ENCODE data around the gene SGSM2.
A peak's percentile ranks its signal among the peaks of the same experiment; 100 is the strongest.

SGSM2 gene

DNA sequence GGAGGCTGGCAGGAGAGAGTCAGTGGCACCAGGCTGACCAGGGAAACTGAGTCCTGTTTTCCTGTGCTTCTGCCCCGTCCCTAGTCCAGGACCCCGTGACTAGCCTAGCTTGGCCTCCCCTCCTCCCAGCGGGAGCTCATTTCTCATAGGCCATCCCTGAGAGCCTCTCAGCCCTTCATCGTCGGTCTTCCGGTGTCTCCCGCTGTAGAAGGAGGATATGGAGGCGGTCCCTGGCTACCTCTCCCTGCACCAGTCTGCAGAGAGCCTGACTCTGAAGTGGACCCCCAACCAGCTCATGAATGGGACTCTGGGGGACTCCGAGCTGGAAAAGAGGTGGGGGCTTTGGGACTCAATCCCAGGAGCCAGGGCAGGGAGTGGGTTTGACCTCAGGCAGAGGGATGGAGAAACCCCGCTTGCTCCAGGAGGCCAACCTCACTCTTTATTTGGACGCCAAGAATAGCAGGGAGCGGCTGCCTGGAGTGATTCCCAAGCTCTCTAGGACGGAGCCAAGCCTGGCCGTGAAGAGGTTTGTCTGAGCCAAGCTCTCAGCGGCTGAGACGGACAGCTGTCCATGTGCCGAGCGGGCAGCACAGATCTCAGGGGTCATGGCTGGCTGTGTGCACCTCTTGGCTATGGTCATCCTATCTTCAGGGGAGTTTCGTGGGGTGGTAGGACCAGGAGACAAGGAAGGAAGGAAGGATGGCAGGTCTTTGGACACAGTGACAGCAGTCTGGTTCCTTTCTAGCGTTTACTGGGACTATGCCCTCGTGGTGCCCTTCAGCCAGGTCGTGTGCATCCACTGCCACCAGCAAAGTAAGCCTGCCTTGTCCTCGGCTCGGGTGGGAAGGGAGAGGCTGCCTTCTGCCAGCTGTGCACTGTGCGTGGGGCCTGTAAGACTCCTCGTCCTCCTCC is 26.8 kb downstream of the SGSM2 start:
- peaks cover 15% of the 10 kb centered on the region for H3K36me3 Mint-ChIP-seq (ENCODE audit: insufficient read depth)
- H3K4me1 Mint-ChIP-seq = peaks cover 7% of the 10 kb centered on the region
- H3K4me3 Mint-ChIP-seq = no peak overlapping the region
- H3K27me3 Mint-ChIP-seq = no peaks in the 10 kb centered on the region
- no peak overlapping the region for H3K27ac Mint-ChIP-seq (ENCODE audit: low read depth)
- DNase-seq (ENCODE audit: low spot score in 2 of 2) = no peak
- no peak for ATAC-seq (replicated peaks; ENCODE audit: extremely low read depth, poor library complexity, severe bottlenecking)
- no peaks in the 10 kb centered on the region for H3K9me3 Mint-ChIP-seq

GRCh38 chr17:2364763-2365116 is 27.4 kb downstream of the SGSM2 start:
- Mint-ChIP-seq H3K4me1 (peaks cover 7% of the 10 kb centered on the region), H3K27ac (ENCODE audit: low read depth) (no peak overlapping the region), H3K9me3 (no peaks in the 10 kb centered on the region), H3K36me3 (ENCODE audit: insufficient read depth) (peaks cover 15% of the 10 kb centered on the region), H3K27me3 (no peaks in the 10 kb centered on the region), H3K4me3 (no peak overlapping the region)
- DNase-seq (ENCODE audit: low spot score in 2 of 2) (no peak), ATAC-seq (replicated peaks; ENCODE audit: extremely low read depth, poor library complexity, severe bottlenecking) (no peak)

DNA sequence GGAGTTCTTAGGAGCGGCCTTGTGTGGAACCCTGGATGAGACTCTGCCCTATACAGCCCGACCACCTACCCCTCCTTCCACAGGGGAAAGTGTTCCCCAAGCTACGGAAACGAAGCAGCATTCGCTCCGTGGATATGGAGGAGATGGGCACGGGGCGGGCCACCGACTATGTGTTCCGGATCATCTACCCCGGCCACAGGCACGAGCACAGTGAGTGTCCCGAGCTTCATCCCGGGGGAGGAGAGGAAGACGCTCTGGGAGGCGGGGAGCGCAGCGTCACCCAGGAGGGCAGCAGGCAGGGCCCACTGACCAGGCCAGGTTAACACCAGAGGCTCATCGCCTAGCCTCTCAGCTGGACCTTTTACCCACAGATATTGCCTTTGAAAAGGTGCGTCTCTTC is 27.8 kb downstream of the SGSM2 start:
- Mint-ChIP-seq H3K36me3 (ENCODE audit: insufficient read depth) (peaks cover 15% of the 10 kb centered on the region), H3K9me3 (no peaks in the 10 kb centered on the region), H3K27ac (ENCODE audit: low read depth) (no peak overlapping the region), H3K27me3 (no peaks in the 10 kb centered on the region), H3K4me3 (no peak overlapping the region), H3K4me1 (peaks cover 7% of the 10 kb centered on the region)
- no peak for ATAC-seq (replicated peaks; ENCODE audit: extremely low read depth, poor library complexity, severe bottlenecking)
- no peak for DNase-seq (ENCODE audit: low spot score in 2 of 2)

DNA sequence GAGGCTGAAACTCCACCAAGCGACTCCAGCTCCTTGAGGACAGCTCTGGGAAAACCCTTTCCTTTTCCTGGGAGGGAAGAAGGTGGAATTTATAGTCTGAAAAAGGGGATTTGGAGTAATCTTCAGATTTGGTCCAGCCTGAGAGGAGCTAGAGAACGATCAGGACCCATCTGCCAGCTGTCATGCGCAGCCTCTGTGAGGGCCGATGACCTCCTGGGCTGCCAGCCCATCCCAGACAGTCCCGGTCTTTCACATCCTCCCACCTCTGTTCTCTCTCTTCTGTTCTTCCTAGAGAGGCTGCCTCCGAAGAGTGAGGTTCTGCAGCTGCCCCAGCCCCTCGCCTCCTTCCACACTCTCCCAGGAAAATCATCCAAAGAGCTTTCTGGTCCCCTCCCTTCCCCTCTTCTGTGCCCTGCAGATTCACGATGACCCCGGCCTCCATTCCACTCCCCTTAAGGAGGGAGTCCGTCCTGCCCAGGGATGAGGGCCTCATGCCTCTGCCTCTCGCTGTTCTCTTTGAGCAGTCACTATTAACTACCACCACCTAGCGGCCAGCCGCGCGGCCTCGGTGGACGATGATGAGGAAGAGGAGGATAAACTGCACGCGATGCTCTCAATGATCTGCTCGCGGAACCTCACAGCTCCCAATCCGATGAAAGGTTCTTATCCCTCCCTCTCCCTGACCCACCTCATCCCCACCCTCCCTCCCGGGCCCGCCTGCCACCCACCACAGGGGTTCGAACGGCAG is 29.6 kb downstream of the SGSM2 start:
- H3K27ac Mint-ChIP-seq (ENCODE audit: low read depth) = no peak overlapping the region
- H3K36me3 Mint-ChIP-seq (ENCODE audit: insufficient read depth) = peaks cover 10% of the 10 kb centered on the region
- no peak for DNase-seq (ENCODE audit: low spot score in 2 of 2)

DNA sequence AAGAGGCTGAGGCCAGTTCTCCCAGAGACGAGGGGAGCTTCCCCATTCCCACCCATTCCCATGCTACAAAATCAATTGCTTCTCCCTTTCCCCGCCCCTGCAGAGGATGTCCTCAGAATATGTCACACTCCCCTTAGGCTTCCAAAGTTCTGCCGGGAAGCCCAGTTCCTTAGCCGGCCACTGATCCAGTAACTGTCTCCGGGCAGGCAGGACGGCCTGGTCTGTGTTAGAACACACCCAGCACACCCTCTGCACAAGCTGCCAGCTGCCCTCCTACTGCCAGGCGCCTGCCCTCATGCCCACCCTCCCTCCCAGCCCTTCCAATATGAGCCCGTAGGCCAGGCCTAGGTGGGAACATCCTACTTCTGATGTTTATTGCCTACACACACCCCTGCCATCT is 31.1 kb downstream of the SGSM2 start:
- H3K9me3 Mint-ChIP-seq = no peaks in the 10 kb centered on the region
- H3K27ac Mint-ChIP-seq (ENCODE audit: low read depth) = no peak overlapping the region
- no peaks in the 10 kb centered on the region for H3K27me3 Mint-ChIP-seq
- H3K36me3 Mint-ChIP-seq (ENCODE audit: insufficient read depth) = peaks cover 9% of the 10 kb centered on the region
- no peaks in the 10 kb centered on the region for H3K4me1 Mint-ChIP-seq
- no peak for ATAC-seq (replicated peaks; ENCODE audit: extremely low read depth, poor library complexity, severe bottlenecking)
- H3K4me3 Mint-ChIP-seq = no peak overlapping the region
- DNase-seq (ENCODE audit: low spot score in 2 of 2) = no peak

More for the DNA sequence above, 29.6 kb downstream of the SGSM2 start:
- no peaks in the 10 kb centered on the region for H3K4me1 Mint-ChIP-seq
- ATAC-seq (replicated peaks; ENCODE audit: extremely low read depth, poor library complexity, severe bottlenecking) = no peak
- H3K27me3 Mint-ChIP-seq = no peaks in the 10 kb centered on the region
- no peaks in the 10 kb centered on the region for H3K9me3 Mint-ChIP-seq
- no peak overlapping the region for H3K4me3 Mint-ChIP-seq

DNA sequence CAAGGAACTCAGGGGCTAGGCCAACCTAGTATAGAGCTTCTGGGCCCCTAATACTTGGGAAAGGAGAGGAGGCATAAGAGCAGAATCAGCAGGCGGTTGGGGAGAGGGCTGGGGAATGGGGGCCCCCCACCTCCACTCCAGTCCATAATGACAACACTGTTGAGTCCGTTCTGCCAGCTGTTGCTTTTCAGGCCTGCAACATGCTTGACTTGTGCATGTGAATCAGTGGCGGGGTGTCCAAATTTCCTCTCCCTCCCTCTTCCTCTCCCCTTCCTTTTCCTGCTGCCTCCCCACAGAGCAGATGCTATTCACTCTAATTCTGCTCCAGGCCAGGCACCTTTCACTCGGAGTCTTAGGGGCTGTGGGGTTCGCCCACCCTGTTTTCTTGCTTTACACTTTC is 31.7 kb downstream of the SGSM2 start:
- DNase-seq (ENCODE audit: low spot score in 2 of 2) = no peak
- H3K27ac Mint-ChIP-seq (ENCODE audit: low read depth) = no peak overlapping the region
- H3K36me3 Mint-ChIP-seq (ENCODE audit: insufficient read depth) = peaks cover 8% of the 10 kb centered on the region

GRCh38 chr17:2369551-2370210 is 32.4 kb downstream of the SGSM2 start:
- DNase-seq (ENCODE audit: low spot score in 2 of 2) = no peak
- no peak for ATAC-seq (replicated peaks; ENCODE audit: extremely low read depth, poor library complexity, severe bottlenecking)
- H3K27ac Mint-ChIP-seq (ENCODE audit: low read depth) = peak overlapping the region; percentile 85
- H3K36me3 Mint-ChIP-seq (ENCODE audit: insufficient read depth) = peaks cover 9% of the 10 kb centered on the region
- H3K9me3 Mint-ChIP-seq = no peaks in the 10 kb centered on the region
- no peaks in the 10 kb centered on the region for H3K4me1 Mint-ChIP-seq
- no peak overlapping the region for H3K4me3 Mint-ChIP-seq
- no peaks in the 10 kb centered on the region for H3K27me3 Mint-ChIP-seq

More for the DNA sequence above, 31.7 kb downstream of the SGSM2 start:
- Mint-ChIP-seq H3K4me1 (no peaks in the 10 kb centered on the region), H3K4me3 (no peak overlapping the region), H3K27me3 (no peaks in the 10 kb centered on the region), H3K9me3 (no peaks in the 10 kb centered on the region)
- ATAC-seq (replicated peaks; ENCODE audit: extremely low read depth, poor library complexity, severe bottlenecking) = no peak

GRCh38 chr17:2370211-2370589 is 32.9 kb downstream of the SGSM2 start:
- H3K4me1 Mint-ChIP-seq = no peaks in the 10 kb centered on the region
- no peak overlapping the region for H3K4me3 Mint-ChIP-seq
- DNase-seq (ENCODE audit: low spot score in 2 of 2) = no peak
- peaks cover 8% of the 10 kb centered on the region for H3K36me3 Mint-ChIP-seq (ENCODE audit: insufficient read depth)
- peak overlapping the region; percentile 85 for H3K27ac Mint-ChIP-seq (ENCODE audit: low read depth)
- ATAC-seq (replicated peaks; ENCODE audit: extremely low read depth, poor library complexity, severe bottlenecking) = no peak
- no peaks in the 10 kb centered on the region for H3K27me3 Mint-ChIP-seq
- H3K9me3 Mint-ChIP-seq = no peaks in the 10 kb centered on the region

GRCh38 chr17:2371183-2372130 is 34.2 kb downstream of the SGSM2 start:
- Mint-ChIP-seq H3K9me3 (no peaks in the 10 kb centered on the region), H3K4me1 (no peaks in the 10 kb centered on the region), H3K27ac (ENCODE audit: low read depth) (no peak overlapping the region), H3K27me3 (no peaks in the 10 kb centered on the region), H3K36me3 (ENCODE audit: insufficient read depth) (peaks cover 7% of the 10 kb centered on the region), H3K4me3 (no peak overlapping the region)
- no peak for DNase-seq (ENCODE audit: low spot score in 2 of 2)
- ATAC-seq (replicated peaks; ENCODE audit: extremely low read depth, poor library complexity, severe bottlenecking) = no peak

DNA sequence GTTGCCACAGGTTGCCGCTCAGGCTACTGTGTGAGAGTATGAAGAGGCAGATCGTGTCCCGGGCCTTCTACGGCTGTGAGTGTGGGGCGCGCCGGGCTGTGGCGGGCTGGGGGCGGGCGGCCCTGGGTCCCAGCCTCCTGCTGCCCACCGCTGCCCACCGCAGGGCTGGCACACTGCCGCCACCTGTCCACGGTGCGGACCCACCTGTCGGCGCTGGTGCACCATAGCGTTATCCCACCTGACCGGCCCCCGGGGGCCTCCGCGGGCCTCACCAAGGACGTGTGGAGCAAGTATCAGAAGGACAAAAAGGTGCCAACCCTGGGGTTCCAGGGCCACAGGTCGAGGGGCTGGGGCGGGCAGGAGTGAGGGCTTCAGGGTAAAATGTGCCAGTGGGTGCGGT is 34.9 kb downstream of the SGSM2 start:
- Mint-ChIP-seq H3K4me1 (no peaks in the 10 kb centered on the region), H3K27me3 (no peaks in the 10 kb centered on the region), H3K4me3 (no peak overlapping the region), H3K27ac (ENCODE audit: low read depth) (no peak overlapping the region), H3K9me3 (no peaks in the 10 kb centered on the region), H3K36me3 (ENCODE audit: insufficient read depth) (peaks cover 9% of the 10 kb centered on the region)
- DNase-seq (ENCODE audit: low spot score in 2 of 2) = no peak
- ATAC-seq (replicated peaks; ENCODE audit: extremely low read depth, poor library complexity, severe bottlenecking) = no peak

DNA sequence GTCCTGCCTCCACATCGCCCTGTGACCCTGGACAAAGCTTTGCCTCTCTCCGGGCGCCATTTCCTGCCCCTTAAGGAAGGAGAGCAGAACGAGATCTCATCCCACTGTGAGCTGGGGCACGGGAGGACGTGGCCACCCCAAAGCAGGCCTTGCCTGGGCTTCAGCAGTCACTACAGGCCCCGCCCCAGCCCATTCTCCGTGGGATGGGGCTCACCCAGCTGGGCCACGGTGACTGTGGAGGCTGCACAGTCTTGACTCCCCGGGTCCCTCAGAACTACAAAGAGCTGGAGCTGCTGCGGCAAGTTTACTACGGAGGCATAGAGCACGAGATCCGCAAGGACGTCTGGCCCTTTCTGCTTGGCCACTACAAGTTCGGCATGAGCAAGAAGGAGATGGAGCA is 35.4 kb downstream of the SGSM2 start:
- Mint-ChIP-seq H3K4me3 (no peak overlapping the region), H3K9me3 (no peaks in the 10 kb centered on the region), H3K36me3 (ENCODE audit: insufficient read depth) (peaks cover 9% of the 10 kb centered on the region), H3K27me3 (no peaks in the 10 kb centered on the region), H3K27ac (ENCODE audit: low read depth) (no peak overlapping the region), H3K4me1 (no peaks in the 10 kb centered on the region)
- ATAC-seq (replicated peaks; ENCODE audit: extremely low read depth, poor library complexity, severe bottlenecking) (no peak), DNase-seq (ENCODE audit: low spot score in 2 of 2) (no peak)

DNA sequence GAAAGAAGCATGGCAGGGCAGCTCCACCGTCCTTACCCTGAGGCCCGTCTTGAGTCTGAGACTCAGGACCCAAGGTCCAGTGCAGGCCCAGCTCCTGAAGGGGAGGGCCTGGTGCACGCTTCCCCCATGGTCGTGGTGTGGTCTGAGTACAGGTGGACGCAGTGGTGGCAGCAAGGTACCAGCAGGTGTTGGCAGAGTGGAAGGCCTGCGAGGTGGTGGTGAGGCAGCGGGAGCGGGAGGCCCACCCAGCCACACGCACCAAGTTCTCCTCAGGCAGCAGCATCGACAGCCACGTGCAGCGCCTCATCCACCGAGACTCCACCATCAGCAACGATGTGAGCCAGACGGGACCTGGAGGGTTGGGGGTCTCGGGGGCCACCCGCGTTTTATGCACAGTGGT is 35.9 kb downstream of the SGSM2 start:
- no peak for DNase-seq (ENCODE audit: low spot score in 2 of 2)
- H3K36me3 Mint-ChIP-seq (ENCODE audit: insufficient read depth) = peaks cover 10% of the 10 kb centered on the region

More for the DNA sequence above, 35.9 kb downstream of the SGSM2 start:
- Mint-ChIP-seq H3K4me1 (no peaks in the 10 kb centered on the region), H3K4me3 (no peak overlapping the region), H3K27me3 (no peaks in the 10 kb centered on the region), H3K9me3 (no peaks in the 10 kb centered on the region), H3K27ac (ENCODE audit: low read depth) (no peak overlapping the region)
- no peak for ATAC-seq (replicated peaks; ENCODE audit: extremely low read depth, poor library complexity, severe bottlenecking)
